ENCODE data around the gene LGALS16.

DNA sequence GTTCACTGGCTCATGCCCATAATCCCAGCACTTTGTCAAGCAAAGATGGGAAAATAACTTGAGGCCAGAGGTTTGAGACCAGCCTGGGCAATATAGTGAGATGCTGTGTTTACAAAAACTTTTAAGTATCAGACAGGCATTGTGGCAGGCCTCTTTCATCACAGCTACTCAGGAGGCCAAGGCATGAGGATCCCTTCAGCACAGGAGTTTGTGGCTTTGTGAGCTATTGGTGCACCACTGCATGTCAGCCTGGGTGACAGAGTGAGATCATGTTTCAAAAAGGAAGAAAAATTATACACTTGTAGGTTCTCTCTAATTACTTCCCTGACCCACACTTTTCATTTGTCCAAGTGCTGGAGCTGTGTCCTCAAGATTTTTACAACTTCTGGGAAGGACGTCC, 37.1 kb downstream of the LGALS16 start:
- TF ChIP-seq, protein P1, sequence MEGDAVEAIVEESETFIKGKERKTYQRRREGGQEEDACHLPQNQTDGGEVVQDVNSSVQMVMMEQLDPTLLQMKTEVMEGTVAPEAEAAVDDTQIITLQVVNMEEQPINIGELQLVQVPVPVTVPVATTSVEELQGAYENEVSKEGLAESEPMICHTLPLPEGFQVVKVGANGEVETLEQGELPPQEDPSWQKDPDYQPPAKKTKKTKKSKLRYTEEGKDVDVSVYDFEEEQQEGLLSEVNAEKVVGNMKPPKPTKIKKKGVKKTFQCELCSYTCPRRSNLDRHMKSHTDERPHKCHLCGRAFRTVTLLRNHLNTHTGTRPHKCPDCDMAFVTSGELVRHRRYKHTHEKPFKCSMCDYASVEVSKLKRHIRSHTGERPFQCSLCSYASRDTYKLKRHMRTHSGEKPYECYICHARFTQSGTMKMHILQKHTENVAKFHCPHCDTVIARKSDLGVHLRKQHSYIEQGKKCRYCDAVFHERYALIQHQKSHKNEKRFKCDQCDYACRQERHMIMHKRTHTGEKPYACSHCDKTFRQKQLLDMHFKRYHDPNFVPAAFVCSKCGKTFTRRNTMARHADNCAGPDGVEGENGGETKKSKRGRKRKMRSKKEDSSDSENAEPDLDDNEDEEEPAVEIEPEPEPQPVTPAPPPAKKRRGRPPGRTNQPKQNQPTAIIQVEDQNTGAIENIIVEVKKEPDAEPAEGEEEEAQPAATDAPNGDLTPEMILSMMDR (IDR thresholded peaks at IDR 0.05): no peak
- TF ChIP-seq POLR2A (IDR thresholded peaks at IDR 0.05): no peak

Measured in tibial nerve (tissue), 3 donors.